B cell (primary cell): Measurements from ENCODE around the gene CRTC1. TPM values are rescaled to one million over a fixed set of nuclear protein-coding genes. Genes with fewer than 3 reads are reported as not detected.

Source experiments
- ATAC-seq: fragments of 200-7000 bp; cut with Tn5 transposase; one replicate; pipeline ENCODE4 v1.10.0; 2021; ENCODE audit warnings: low read depth, mild to moderate bottlenecking, moderate number of reproducible peaks, moderate library complexity
- CTCF ChIA-PET: fragments of 350-600 bp; sonication (Branson Sonifier 250); formaldehyde crosslinking; loops from one replicate; lab custom pipeline; 2021; ENCODE audit warnings: antibody characterized with exemption, inconsistent platforms; lab: Charles Lee
- POLR2A ChIA-PET: fragments of 350-600 bp; sonication (Branson Sonifier 250); formaldehyde crosslinking; loops from one replicate; lab custom pipeline; 2021; ENCODE audit warnings: antibody characterized with exemption; lab: Charles Lee
- DNase-seq: peaks from one replicate; pipeline ENCODE4 v3.0.0; 2013
- H2AFZ ChIP-seq: 2 replicates; pipeline ENCODE4 v1.6.1; 2012; ENCODE audit warnings: mild to moderate bottlenecking, low read depth, low read length; ENCODE audit not compliant: insufficient read depth, poor library complexity, severe bottlenecking
- H3K27ac ChIP-seq, 2 donors: 1 replicate in 1 of 2; 2 replicates in 1 of 2; pipeline ENCODE4 v1.5.1; 2012 to 2013; ENCODE audit warnings: low read length in 2 of 2, mild to moderate bottlenecking in 2 of 2, moderate library complexity in 1 of 2
- H3K27me3 ChIP-seq, 4 experiments: fragments of 200-600 bp in 1 of 4; sonication (generic) in 1 of 4; replicated peaks in 1 of 4; 1 replicate in 2 of 4; 2 replicates in 2 of 4; pipeline versions ENCODE4 v1.6.1 to v1.7.0; 2013 to 2016; ENCODE audit warnings: low read length in 3 of 4, mild to moderate bottlenecking in 2 of 4, mixed read lengths in 1 of 4, moderate library complexity in 1 of 4; ENCODE audit not compliant: insufficient read depth in 4 of 4, control insufficient read depth in 3 of 4; ENCODE audit errors: control extremely low read depth in 1 of 4
- H3K36me3 ChIP-seq, 2 experiments: replicated peaks in 1 of 2; 1 replicate in 1 of 2; 2 replicates in 1 of 2; pipeline versions ENCODE4 v1.6.1 to v1.7.1; 2013; ENCODE audit warnings: low read length in 1 of 2; ENCODE audit not compliant: insufficient read depth in 2 of 2, control insufficient read depth in 1 of 2; ENCODE audit errors: control extremely low read depth in 1 of 2, extremely low read depth in 1 of 2
- H3K4me1 ChIP-seq, 2 donors: fragments of 200-600 bp in 1 of 2; sonication (generic) in 1 of 2; 1 replicate in 1 of 2; 2 replicates in 1 of 2; pipeline versions ENCODE4 v1.5.1 to v1.6.1; 2013 to 2017; ENCODE audit warnings: low read length in 2 of 2; ENCODE audit not compliant: control insufficient read depth in 2 of 2, insufficient read depth in 2 of 2
- H3K4me2 ChIP-seq: replicated peaks from 2 replicates; pipeline ENCODE3; 2012; ENCODE audit warnings: mild to moderate bottlenecking, low read depth, low read length; ENCODE audit not compliant: poor library complexity, severe bottlenecking
- H3K4me3 ChIP-seq, 5 experiments: fragments of 200-600 bp in 1 of 5; sonication (generic) in 1 of 5; 1 replicate in 3 of 5; 2 replicates in 2 of 5; pipeline versions ENCODE4 v1.5.1 to v1.7.0; 2011 to 2016; ENCODE audit warnings: low read length in 4 of 5, mild to moderate bottlenecking in 4 of 5, low read depth in 2 of 5, control low read depth in 1 of 5, moderate library complexity in 1 of 5; ENCODE audit not compliant: insufficient read depth in 1 of 5; ENCODE audit errors: control extremely low read depth in 1 of 5, extremely low read depth in 1 of 5
- H3K79me2 ChIP-seq: fragments of 200-600 bp; sonication (generic); one replicate; pipeline ENCODE4 v1.6.0; 2016; ENCODE audit warnings: low read length; ENCODE audit not compliant: control insufficient read depth, insufficient read depth
- H3K9ac ChIP-seq: fragments of 200-600 bp; sonication (generic); 2 replicates; pipeline ENCODE4 v1.6.1; 2017; ENCODE audit warnings: mild to moderate bottlenecking, low read length, moderate library complexity
- H3K9me3 ChIP-seq, 3 donors: one replicate each; pipeline versions ENCODE4 v1.6.1 to v1.7.1; 2013; ENCODE audit warnings: low read length in 2 of 3; ENCODE audit not compliant: control insufficient read depth in 2 of 3, insufficient read depth in 1 of 3; ENCODE audit errors: control extremely low read depth in 1 of 3
- H4K20me1 ChIP-seq: 2 replicates; pipeline ENCODE4 v1.6.0; 2012; ENCODE audit warnings: mild to moderate bottlenecking, low read length; ENCODE audit not compliant: insufficient read depth, control insufficient read depth, poor library complexity, severe bottlenecking
- H3K27ac Mint-ChIP-seq: one replicate; pipeline ENCODE4 v1.8.0; 2021; ENCODE audit warnings: mixed read lengths
- H3K27me3 Mint-ChIP-seq: one replicate; pipeline ENCODE4 v1.8.0; 2021; ENCODE audit warnings: mixed read lengths
- H3K4me1 Mint-ChIP-seq: one replicate; pipeline ENCODE4 v1.8.0; 2021; ENCODE audit warnings: mixed read lengths
- H3K4me3 Mint-ChIP-seq: one replicate; pipeline ENCODE4 v1.8.0; 2021; ENCODE audit warnings: mixed read lengths
- H3K9me3 Mint-ChIP-seq: one replicate; pipeline ENCODE4 v1.8.0; 2022; ENCODE audit warnings: mixed read lengths; ENCODE audit not compliant: insufficient read depth
- CTCF ChIP-seq: fragments of 200-600 bp; IDR thresholded peaks from one replicate; pipeline ENCODE4 v1.8.0; 2022; ENCODE audit warnings: antibody characterized with exemption, mild to moderate bottlenecking
- EZH2 ChIP-seq: IDR thresholded peaks from 2 replicates; pipeline ENCODE4 v1.6.1; 2012; ENCODE audit warnings: borderline replicate concordance, low read depth, mild to moderate bottlenecking, moderate library complexity, low read length; ENCODE audit not compliant: insufficient read depth, poor library complexity, severe bottlenecking
- WGBS: methylation state at CpG from one replicate; pipeline ENCODE4 v1.1.5; 2013; ENCODE audit warnings: missing lambda C conversion rate; ENCODE audit not compliant: insufficient coverage; 5-methylcytosine and 5-hydroxymethylcytosine counted together
- intact Hi-C: fragments of 100-400 bp; cut with micrococcal nuclease; formaldehyde crosslinking; loops from one replicate; pipeline ENCODE4 v1.10.0; 2022
- polyA plus RNA-seq: library from polyadenylated mRNA; depleted of rRNA; stranded (reverse); fragments of >200 nt; gene quantifications from 2 replicates; pipeline ENCODE4 v1.2.3, GENCODE V29; 2012
- total RNA-seq, 2 donors: library from RNA; stranded (reverse); fragments of 120-200 nt in 1 of 2; gene quantifications; 1 replicate in 1 of 2; 2 replicates in 1 of 2; pipeline versions ENCODE4 v1.2.3 to v1.2.4, GENCODE V29; 2013 to 2022

The CRTC1 gene
- total and polyA plus RNA-seq, 2 donors (not counting 1 experiment from before 2014, with no cell fraction given): 15.9 to 30.1 TPM

DNA sequence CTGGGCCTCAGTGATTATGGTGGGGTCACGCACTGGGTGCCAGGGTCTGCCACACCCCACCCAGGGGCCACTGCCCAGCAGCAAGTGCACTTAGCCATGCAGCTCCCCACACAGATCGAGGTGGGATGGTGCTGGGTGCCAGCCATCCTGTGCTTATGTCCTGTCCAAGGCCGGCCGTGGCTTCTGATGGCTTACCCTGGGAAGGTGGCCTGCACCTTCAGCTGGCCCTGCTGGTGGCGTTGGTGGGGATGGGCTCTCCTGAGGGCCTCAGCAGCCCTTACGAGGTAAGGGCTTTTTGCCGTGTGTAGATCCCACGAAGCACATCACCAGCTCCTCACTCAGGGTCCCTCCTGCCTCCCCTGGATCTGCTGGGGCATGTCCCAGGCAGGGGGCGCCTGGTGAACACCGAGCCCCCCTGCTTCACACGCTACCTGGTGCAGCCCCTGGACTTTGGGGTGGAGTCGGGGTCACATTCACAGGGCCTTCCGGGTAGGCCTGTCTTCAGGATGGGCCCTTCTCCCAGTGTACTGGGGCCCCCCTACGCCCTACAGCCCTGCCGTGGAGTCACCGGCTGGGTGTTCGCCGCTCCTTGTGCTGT lies 46.6 kb downstream of the CRTC1 start:
- DNase-seq: no peak
- H3K27me3 ChIP-seq: no peaks in the 10 kb centered on the region
- H3K36me3 ChIP-seq: peaks cover 0 to 5% of the 10 kb centered on the region in 2 experiments
- ChIA-PET CTCF (no interaction called here), POLR2A (no interaction called here)
- peaks cover 71% of the 10 kb centered on the region for H4K20me1 ChIP-seq
- no peak overlapping the region for H2AFZ ChIP-seq
- no peak overlapping the region for H3K9ac ChIP-seq
- no peak overlapping the region for H3K4me2 ChIP-seq
- no peaks in the 10 kb centered on the region for H3K9me3 Mint-ChIP-seq
- no peak overlapping the region for H3K27ac ChIP-seq
- WGBS: 98% methylated on average over 18 of the region's 18 CpGs
- H3K79me2 ChIP-seq: peaks cover 63% of the 10 kb centered on the region
- no peaks in the 10 kb centered on the region for H3K9me3 ChIP-seq
- intact Hi-C loops: no loop called here
- H3K27me3 Mint-ChIP-seq: no peaks in the 10 kb centered on the region
- H3K4me3 ChIP-seq: no peak overlapping the region
- no peaks in the 10 kb centered on the region for H3K4me1 ChIP-seq
- no peak overlapping the region for H3K4me3 Mint-ChIP-seq
- TF ChIP-seq EZH2 (no peak), CTCF (no peak)
- H3K4me1 Mint-ChIP-seq: peaks cover 2% of the 10 kb centered on the region
- ATAC-seq: no peak
- no peak overlapping the region for H3K27ac Mint-ChIP-seq

DNA sequence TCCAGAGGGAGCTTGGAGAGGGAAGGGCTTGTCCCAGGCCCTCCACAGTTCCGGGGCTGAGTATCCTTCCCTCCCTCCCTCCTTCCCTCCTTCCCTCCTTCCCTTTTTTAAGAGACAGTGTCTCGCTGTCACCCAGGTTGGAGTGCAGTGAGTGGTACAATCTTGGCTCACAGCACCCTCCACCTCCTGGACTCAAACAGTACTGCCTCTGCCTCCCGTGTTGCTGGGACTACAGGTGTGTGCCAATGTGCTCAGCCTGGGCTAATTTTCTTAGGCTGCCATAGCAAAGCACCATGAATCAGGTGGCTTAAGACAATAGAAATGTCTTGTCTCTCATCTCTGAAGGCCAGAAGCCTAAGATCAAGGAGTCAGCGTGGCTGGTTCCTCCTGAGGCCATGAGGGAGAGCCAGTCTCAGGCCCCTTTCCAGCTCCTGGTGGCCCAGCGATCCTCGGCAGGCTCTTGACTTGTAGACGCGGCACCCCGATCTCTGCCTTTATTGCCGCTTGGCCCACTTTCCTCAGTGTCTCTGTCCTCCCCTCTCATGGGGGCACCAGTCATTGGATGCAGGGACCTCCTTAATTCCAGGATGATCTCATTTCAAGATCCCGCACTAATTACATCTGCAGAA lies 47.5 kb downstream of the CRTC1 start:
- intact Hi-C loops: no loop called here
- no peaks in the 10 kb centered on the region for H3K27me3 Mint-ChIP-seq
- no peaks in the 10 kb centered on the region for H3K27me3 ChIP-seq
- H3K4me1 Mint-ChIP-seq: peaks cover 4% of the 10 kb centered on the region
- H3K9me3 ChIP-seq: no peaks in the 10 kb centered on the region
- POLR2A ChIA-PET: interaction anchor here (0.8 kb wide), 1 partner anchor 278 kb away, joined by 3 read pairs; no protein-coding TSS in a partner anchor
- no peak overlapping the region for H3K9ac ChIP-seq
- no peak for DNase-seq
- H2AFZ ChIP-seq: no peak overlapping the region
- ATAC-seq: no peak
- H3K79me2 ChIP-seq: peaks cover 59% of the 10 kb centered on the region
- H3K4me1 ChIP-seq: no peaks in the 10 kb centered on the region
- no peak overlapping the region for H3K4me3 ChIP-seq
- WGBS: 97% methylated on average over 10 of the region's 11 CpGs
- no peak overlapping the region for H3K27ac Mint-ChIP-seq
- H3K9me3 Mint-ChIP-seq: no peaks in the 10 kb centered on the region
- H3K4me3 Mint-ChIP-seq: no peak overlapping the region
- CTCF ChIA-PET: no interaction called here
- no peak overlapping the region for H3K27ac ChIP-seq
- H3K36me3 ChIP-seq: peaks cover 0 to 5% of the 10 kb centered on the region in 2 experiments
- TF ChIP-seq CTCF (no peak), EZH2 (no peak)
- H4K20me1 ChIP-seq: peaks cover 71% of the 10 kb centered on the region
- no peak overlapping the region for H3K4me2 ChIP-seq
